GM12801 (cell line): ENCODE data around the gene CSRNP2.

Experiments
- TF ChIP-seq, protein P1 (sequence below): IDR thresholded peaks from one replicate; pipeline ENCODE4 v1.5.1; 2011; ENCODE audit warnings: control low read depth; ENCODE audit not compliant: insufficient read length; ENCODE audit errors: extremely low read depth

CSRNP2 gene

DNA sequence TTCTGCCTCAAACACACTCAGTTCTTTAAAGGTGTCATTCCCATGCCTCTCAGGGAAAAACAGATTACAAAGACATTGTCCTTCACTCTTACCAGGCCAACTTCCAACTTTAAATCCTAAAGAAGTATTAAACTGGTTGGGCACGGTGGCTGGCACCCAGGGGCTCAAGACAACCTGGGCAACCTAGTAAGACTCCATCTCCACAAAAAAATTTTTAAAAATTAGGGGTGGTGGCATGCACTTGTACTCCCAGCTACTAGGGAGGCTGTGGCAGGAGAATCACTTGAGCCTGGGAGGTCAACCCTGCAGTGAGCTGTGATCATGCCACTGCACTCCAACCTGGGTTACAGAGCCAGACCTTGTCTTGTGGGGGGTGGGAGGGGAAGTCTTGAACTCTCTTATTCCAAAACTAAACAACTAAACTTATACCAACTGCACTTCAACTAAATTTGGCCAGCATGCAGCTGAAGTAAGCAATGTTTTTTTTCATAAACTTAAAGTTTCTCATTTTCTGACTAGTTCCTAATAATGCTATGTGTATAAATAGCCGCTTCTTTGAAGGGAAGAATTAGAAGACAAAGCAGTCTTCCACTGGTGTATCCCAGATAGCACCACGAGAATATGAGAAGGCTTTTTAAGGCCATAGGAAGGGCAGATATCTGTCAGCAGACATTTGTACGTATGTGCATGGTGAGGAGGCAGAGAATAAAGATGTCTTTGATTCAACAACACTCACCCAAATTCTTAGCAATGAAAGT is 59.6 kb downstream of the CSRNP2 start:
- TF ChIP-seq, protein P1, sequence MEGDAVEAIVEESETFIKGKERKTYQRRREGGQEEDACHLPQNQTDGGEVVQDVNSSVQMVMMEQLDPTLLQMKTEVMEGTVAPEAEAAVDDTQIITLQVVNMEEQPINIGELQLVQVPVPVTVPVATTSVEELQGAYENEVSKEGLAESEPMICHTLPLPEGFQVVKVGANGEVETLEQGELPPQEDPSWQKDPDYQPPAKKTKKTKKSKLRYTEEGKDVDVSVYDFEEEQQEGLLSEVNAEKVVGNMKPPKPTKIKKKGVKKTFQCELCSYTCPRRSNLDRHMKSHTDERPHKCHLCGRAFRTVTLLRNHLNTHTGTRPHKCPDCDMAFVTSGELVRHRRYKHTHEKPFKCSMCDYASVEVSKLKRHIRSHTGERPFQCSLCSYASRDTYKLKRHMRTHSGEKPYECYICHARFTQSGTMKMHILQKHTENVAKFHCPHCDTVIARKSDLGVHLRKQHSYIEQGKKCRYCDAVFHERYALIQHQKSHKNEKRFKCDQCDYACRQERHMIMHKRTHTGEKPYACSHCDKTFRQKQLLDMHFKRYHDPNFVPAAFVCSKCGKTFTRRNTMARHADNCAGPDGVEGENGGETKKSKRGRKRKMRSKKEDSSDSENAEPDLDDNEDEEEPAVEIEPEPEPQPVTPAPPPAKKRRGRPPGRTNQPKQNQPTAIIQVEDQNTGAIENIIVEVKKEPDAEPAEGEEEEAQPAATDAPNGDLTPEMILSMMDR: no peak

GRCh38 chr12:51021694-51022093 is 61.7 kb downstream of the CSRNP2 start:
- TF ChIP-seq, protein P1: no peak

DNA sequence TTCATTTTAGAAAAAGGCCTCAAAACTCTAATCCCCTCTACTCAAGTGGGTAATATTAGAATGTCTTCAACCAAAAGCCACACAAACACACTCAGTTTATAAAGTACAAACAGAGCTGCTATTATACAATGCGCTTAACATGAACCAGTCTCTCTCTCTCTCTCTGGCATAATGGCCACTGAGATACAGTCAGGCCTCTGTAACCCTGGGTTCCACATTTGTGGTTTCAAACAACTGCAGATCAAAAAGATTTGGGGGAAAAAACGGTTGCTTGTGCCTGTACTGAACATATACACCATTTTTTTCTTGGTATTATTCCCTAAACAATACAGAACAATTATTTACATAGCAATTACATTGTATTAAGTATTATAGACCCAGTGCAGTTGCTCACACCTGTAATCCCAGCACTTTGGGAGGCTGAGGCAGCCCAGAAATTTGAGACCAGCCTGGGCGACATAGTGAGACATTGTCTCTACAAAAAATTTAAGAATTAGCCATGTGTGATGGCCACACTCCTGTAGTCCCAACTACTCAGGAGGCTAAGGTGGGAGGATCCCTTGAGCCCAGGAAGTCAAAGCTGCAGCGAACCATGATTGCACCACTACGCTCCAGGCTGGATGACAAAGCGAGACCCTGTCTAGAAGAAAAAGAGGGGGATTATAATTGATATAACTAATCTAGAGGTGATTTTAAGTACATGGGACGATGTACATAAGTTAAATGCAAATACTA is 62.8 kb downstream of the CSRNP2 start:
- TF ChIP-seq, protein P1: no peak

DNA sequence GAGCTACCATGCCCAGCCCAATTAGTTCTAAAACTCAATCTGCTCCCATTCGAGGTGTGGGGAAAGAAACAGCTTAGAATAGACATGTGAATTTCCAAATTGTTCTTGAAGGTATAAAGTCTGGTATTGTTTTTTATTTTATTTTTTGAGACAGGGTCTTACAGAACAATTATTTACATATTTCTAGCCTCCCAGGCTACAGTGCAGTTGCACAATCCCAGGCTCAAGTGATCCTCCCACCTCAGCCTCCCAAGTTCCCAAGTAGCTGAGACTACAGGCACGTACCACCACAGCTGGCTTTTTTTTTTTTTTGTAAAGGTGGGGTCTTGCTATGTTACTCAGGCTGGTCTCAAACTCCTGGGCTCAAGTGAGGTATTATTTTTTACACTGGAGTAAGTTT is 63.5 kb downstream of the CSRNP2 start:
- TF ChIP-seq, protein P1: no peak

DNA sequence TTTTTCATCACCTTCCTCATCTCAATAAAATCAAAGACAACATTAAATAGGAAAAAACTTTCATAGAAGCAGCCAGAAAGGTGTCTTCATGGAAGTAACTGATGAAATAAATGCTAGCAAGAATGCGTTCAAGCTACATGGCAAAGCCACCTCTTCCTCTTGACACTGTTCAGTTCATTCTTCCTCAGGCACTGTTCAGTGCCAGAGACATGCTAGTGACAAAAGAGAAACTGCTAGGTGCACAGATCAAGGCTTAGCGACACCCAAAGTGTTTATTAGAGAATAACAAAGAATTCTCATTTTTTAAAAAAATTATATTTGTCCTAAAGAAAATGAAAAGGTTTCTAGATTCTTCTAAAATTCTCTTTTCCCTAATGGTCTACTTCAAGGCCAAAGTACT is 64.4 kb downstream of the CSRNP2 start:
- TF ChIP-seq, protein P1: no peak

DNA sequence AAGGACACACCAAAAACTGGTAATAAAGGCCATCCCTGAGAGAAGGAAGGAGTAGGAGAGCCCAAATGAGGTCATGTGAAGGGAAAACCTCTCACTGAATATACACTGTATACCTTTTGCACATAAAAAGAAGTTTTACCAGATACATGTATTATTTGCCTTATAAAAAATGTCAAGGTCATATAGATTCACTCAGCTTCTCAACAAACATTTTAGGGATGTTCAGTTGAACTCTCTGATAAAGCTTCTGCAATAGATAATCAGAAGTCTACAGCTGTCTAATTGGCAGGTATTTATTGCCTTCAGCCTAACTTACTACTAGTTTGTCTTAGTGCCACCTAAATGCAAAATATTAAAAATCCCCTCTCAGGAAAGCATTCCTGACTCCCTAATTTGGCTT is 65.9 kb downstream of the CSRNP2 start:
- TF ChIP-seq, protein P1: no peak

DNA sequence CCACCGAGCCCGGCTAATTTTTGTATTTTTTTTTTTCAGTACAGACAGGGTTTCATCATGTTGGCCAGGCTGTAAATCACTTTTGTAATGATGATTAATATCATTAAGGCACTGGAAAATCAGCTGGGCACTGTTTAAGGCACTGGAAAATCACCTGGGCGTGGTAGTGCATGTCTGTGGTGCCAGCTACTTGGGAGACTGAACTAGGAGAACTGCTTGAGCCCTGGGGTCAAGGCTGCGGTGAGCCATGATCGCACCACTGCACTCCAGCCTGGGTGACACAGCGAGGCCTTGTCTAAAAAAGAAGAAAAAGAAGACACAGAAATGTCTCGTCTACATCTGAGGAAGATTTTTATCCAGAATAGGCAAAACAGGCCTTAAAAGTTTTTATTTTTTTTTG is 70.0 kb downstream of the CSRNP2 start:
- TF ChIP-seq, protein P1: no peak
